ENCODE data around the gene AOAH. TPM values are rescaled to one million over a fixed set of nuclear protein-coding genes. Genes with fewer than 3 reads are reported as not detected.

Gene AOAH
- total RNA-seq, 4 donors from 2014 or later, result 0.69 to 3.2 (median 2.2) TPM

- no peak for TF ChIP-seq CTCF (IDR thresholded peaks at IDR 0.05)
- TF ChIP-seq POLR2A (IDR thresholded peaks at IDR 0.05), result no peak
- WGBS, 2 donors, result 62 to 63% methylated on average over 7 of the region's 7 CpGs
- intact Hi-C loops (cut with DNase I; ENCODE audit: low total_unique reads), result no loop called here
- H3K4me3 ChIP-seq (ENCODE audit: low read depth, poor library complexity, severe bottlenecking), result no peak overlapping the region
- DNase-seq (ENCODE audit: low spot score in 2 of 2), result no peak
Measured at GRCh38 chr7:36597090-36597773, 127.1 kb downstream of the AOAH start.

GRCh38 chr7:36594445-36594844, 129.8 kb downstream of the AOAH start:
- WGBS, 2 donors, result 80 to 83% methylated on average over 2 of the region's 2 CpGs
- TF ChIP-seq POLR2A (IDR thresholded peaks at IDR 0.05) (no peak), CTCF (IDR thresholded peaks at IDR 0.05) (no peak)
- H3K4me3 ChIP-seq (ENCODE audit: low read depth, poor library complexity, severe bottlenecking), result no peak overlapping the region
- intact Hi-C loops (cut with DNase I; ENCODE audit: low total_unique reads), result no loop called here
- no peak for DNase-seq (ENCODE audit: low spot score in 2 of 2)

- H3K4me3 ChIP-seq (ENCODE audit: low read depth, poor library complexity, severe bottlenecking), result no peak overlapping the region
- TF ChIP-seq POLR2A (IDR thresholded peaks at IDR 0.05), result no peak
- TF ChIP-seq CTCF (IDR thresholded peaks at IDR 0.05), result no peak
- no peak for DNase-seq (ENCODE audit: low spot score in 2 of 2)
- 80 to 93% methylated on average over 3 of the region's 3 CpGs for WGBS, 2 donors
- intact Hi-C loops (cut with DNase I; ENCODE audit: low total_unique reads), result no loop called here
Measured at GRCh38 chr7:36591636-36592035, 132.7 kb downstream of the AOAH start.

- 76 to 84% methylated on average over 3 of the region's 3 CpGs for WGBS, 2 donors
- DNase-seq (ENCODE audit: low spot score in 2 of 2), result no peak
- no peak for TF ChIP-seq CTCF (IDR thresholded peaks at IDR 0.05)
- no peak for TF ChIP-seq POLR2A (IDR thresholded peaks at IDR 0.05)
- intact Hi-C loops (cut with DNase I; ENCODE audit: low total_unique reads), result no loop called here
- H3K4me3 ChIP-seq (ENCODE audit: low read depth, poor library complexity, severe bottlenecking), result no peak overlapping the region
Measured at GRCh38 chr7:36589391-36589790, 134.9 kb downstream of the AOAH start.

GRCh38 chr7:36583318-36583717, 141.0 kb downstream of the AOAH start:
- WGBS, 2 donors, result 65 to 76% methylated on average over 1 of the region's 1 CpG
- H3K4me3 ChIP-seq (ENCODE audit: low read depth, poor library complexity, severe bottlenecking), result no peak overlapping the region
- intact Hi-C loops (cut with DNase I; ENCODE audit: low total_unique reads), result no loop called here
- no peak for DNase-seq (ENCODE audit: low spot score in 2 of 2)
- TF ChIP-seq CTCF (IDR thresholded peaks at IDR 0.05) (no peak), POLR2A (IDR thresholded peaks at IDR 0.05) (no peak)

- TF ChIP-seq POLR2A (IDR thresholded peaks at IDR 0.05) (no peak), CTCF (IDR thresholded peaks at IDR 0.05) (no peak)
- intact Hi-C loops (cut with DNase I; ENCODE audit: low total_unique reads), result no loop called here
- no peak for DNase-seq (ENCODE audit: low spot score in 2 of 2)
- WGBS, 2 donors, result 63 to 71% methylated on average over 5 of the region's 5 CpGs
- no peak overlapping the region for H3K4me3 ChIP-seq (ENCODE audit: low read depth, poor library complexity, severe bottlenecking)
Measured at GRCh38 chr7:36575832-36576231, 148.5 kb downstream of the AOAH start.
